Heart left ventricle (tissue), 16 donors: ENCODE data around the gene HOXB3. TPM values are rescaled to one million over a fixed set of nuclear protein-coding genes. Genes with fewer than 3 reads are reported as not detected.
A peak's percentile ranks its signal among the peaks of the same experiment; 100 is the strongest.
"Not testable (repeated sequence)": the region's sequence is repeated elsewhere in the genome, so short reads cannot be mapped to it uniquely, and the experiment has no call there.

Source experiments
- ATAC-seq, 4 donors: fragments of 200-7000 bp; cut with Tn5 transposase; one replicate each; pipeline ENCODE4 v1.9.1; 2020 to 2022; ENCODE audit warnings: moderate library complexity in 4 of 4, mild to moderate bottlenecking in 3 of 4, moderate number of reproducible peaks in 1 of 4
- DNase-seq, 5 donors: peaks; one replicate each; pipeline ENCODE4 v3.0.0-alpha.2; 2020
- H3K27ac ChIP-seq, 12 donors: fragments of 200-600 bp; sonication (generic) in 4 of 12; one replicate each; pipeline versions ENCODE4 v1.5.0 to v1.8.0; 2016 to 2022; ENCODE audit warnings: mild to moderate bottlenecking in 2 of 12
- H3K27me3 ChIP-seq, 9 donors: fragments of 200-600 bp; sonication (generic) in 2 of 9; one replicate each; pipeline versions ENCODE4 v1.5.1 to v1.8.0; 2016 to 2022; ENCODE audit warnings: mild to moderate bottlenecking in 3 of 9
- H3K36me3 ChIP-seq, 9 donors: fragments of 200-600 bp; sonication (generic) in 2 of 9; one replicate each; pipeline versions ENCODE4 v1.5.0 to v1.8.0; 2018 to 2022; ENCODE audit warnings: mild to moderate bottlenecking in 2 of 9
- H3K4me1 ChIP-seq, 12 donors: fragments of 200-600 bp; sonication (generic) in 4 of 12; one replicate each; pipeline versions ENCODE4 v1.5.0 to v1.8.0; 2016 to 2022; ENCODE audit warnings: mild to moderate bottlenecking in 3 of 12
- H3K4me3 ChIP-seq, 12 donors: fragments of 200-600 bp; sonication (generic) in 4 of 12; one replicate each; pipeline versions ENCODE4 v1.5.0 to v1.8.0; 2017 to 2022; ENCODE audit warnings: mild to moderate bottlenecking in 9 of 12, moderate library complexity in 4 of 12
- H3K9me3 ChIP-seq, 12 donors: fragments of 200-600 bp; sonication (generic) in 4 of 12; one replicate each; pipeline versions ENCODE4 v1.5.0 to v1.8.0; 2016 to 2022; ENCODE audit warnings: mild to moderate bottlenecking in 1 of 12
- CTCF ChIP-seq, 12 donors: fragments of 200-600 bp; sonication (generic) in 4 of 12; IDR thresholded peaks; one replicate each; pipeline versions ENCODE4 v1.5.0 to v1.8.0; 2018 to 2022; ENCODE audit warnings: antibody characterized with exemption in 12 of 12, mild to moderate bottlenecking in 5 of 12
- POLR2A ChIP-seq, 2 donors: fragments of 450-650 bp; IDR thresholded peaks; one replicate each; pipeline ENCODE4 v1.6.1; 2017; ENCODE audit warnings: antibody characterized with exemption in 2 of 2, mild to moderate bottlenecking in 2 of 2, moderate library complexity in 2 of 2
- WGBS, 4 donors: extraction: QIAGEN DNeasy Blood & Tissue Kit in 2 of 4; methylation state at CpG; one replicate each; pipeline versions ENCODE4 v1.1.5 to v1.1.7; 2013 to 2018; 5-methylcytosine and 5-hydroxymethylcytosine counted together
- intact Hi-C, 10 donors: fragments of 100-400 bp; cut with DNase I; formaldehyde crosslinking; loops; one replicate each; pipeline versions ENCODE4 v1.11.1 to v1.14.2; 2022
- polyA plus RNA-seq, 2 donors: library from polyadenylated mRNA; stranded (reverse); fragments of 200-250 nt; gene quantifications; one replicate each; pipeline ENCODE4 v1.2.3, GENCODE V29; 2013
- total RNA-seq, 9 donors: library from RNA; depleted of rRNA in 2 of 9; stranded (reverse); fragments of >200 nt in 2 of 9; fragmentation: NEBNext Ultra II Directional in 3 of 9; extraction: Animal tissue kit (Norgen Biotek cat#: 25700) in 3 of 9; gene quantifications; one replicate each; pipeline versions ENCODE4 v1.1.0 to v1.2.4, GENCODE V29; 2016 to 2023
- donor health status: ischemic (EF 13 %, LVEDD 7.1; RV severe dilation, severe dysfunction).
- donor health status: healthy with polysubstance abuse.
- donor health status: DM: no; HTN: yes; CAD: no.
- donor health status: DM: no; HTN: no; CAD: no.
- donor health status: ischemic (EF 25% LVEDD 6.9; RV normal size, moderate dysfunction).
- donor health status: ischemic (EF 25% LVEDD 5.7; RV mildly dilated, moderate dysfunction).
- donor health status: healthy.
- donor health status: DM: yes; HTN: yes; CAD: no.
- donor health status: ischemic (EF 35%, LVEDD 5.7; RV mildly dilated, moderate dysfunction).
- donor health status: nonischemic (EF 11% LVEDD 7.7; RV severe dilation, severe dysfunction).
- donor health status: DM: yes; HTN: yes; CAD: no.
- donor health status: PGD.
- donor health status: ischemic (EF 29% LVEDD 5.4; RV normal size, mild dysfunction).
- donor health status: nonischemic (EF 23%, LVEDD 6.1; RV moderate dilation, normal function).

Gene HOXB3
- total and polyA plus RNA-seq, 11 donors, result 0.11 to 5.5 (median 2.0) TPM

- peaks cover 0 to 97% (median 42%) of the 10 kb centered on the region in 9 donors for H3K27me3 ChIP-seq
- DNase-seq, result peak; percentile 56 to 83 (median 68)
Measured at GRCh38 chr17:48541577-48542113, 48.4 kb downstream of the HOXB3 start.

GRCh38 chr17:48541036-48541576 is 48.9 kb downstream of the HOXB3 start:
- intact Hi-C loops, result loop anchor here in 3 of 10 donors (5.0 kb wide), 1 partner anchor 36 kb away; the partner anchor contains the start of gene HOXB4 (in 3 of the 3)
- TF ChIP-seq POLR2A (IDR thresholded peaks at IDR 0.05), result no peak
- WGBS, 4 donors, result 30 to 38% (median 33%) methylated on average over 12 of the region's 12 CpGs
- Histone ChIP-seq H3K9me3 (no peaks in the 10 kb centered on the region), H3K27ac (peak overlapping the region; percentile 43 to 94 (median 88)), H3K4me1 (peaks cover 0 to 31% (median 12%) of the 10 kb centered on the region in 12 donors), H3K36me3 (no peaks in the 10 kb centered on the region), H3K4me3 (peak overlapping the region; percentile 35 to 95 (median 67)), H3K27me3 (peaks cover 0 to 95% (median 39%) of the 10 kb centered on the region in 9 donors)
- ATAC-seq, result peak in 1 of 4 donors; percentile 5
- no peak for DNase-seq

More at GRCh38 chr17:48541577-48542113, 48.4 kb downstream of the HOXB3 start:
- Histone ChIP-seq H3K27ac (peak overlapping the region; percentile 43 to 94 (median 88)), H3K4me3 (peak overlapping the region; percentile 35 to 95 (median 67)), H3K9me3 (no peaks in the 10 kb centered on the region), H3K4me1 (peaks cover 0 to 33% (median 15%) of the 10 kb centered on the region in 12 donors), H3K36me3 (no peaks in the 10 kb centered on the region)
- intact Hi-C loops, result loop anchor here in 3 of 10 donors (5.0 kb wide), 1 partner anchor 36 kb away; the partner anchor contains the start of gene HOXB4 (in 3 of the 3)
- peak in 3 of 4 donors; percentile 62 to 79 (median 66) for ATAC-seq
- 1 to 2% (median 1%) methylated on average over 34 to 36 of the region's 36 CpGs for WGBS, 4 donors
- TF ChIP-seq POLR2A (IDR thresholded peaks at IDR 0.05), result no peak

GRCh38 chr17:48540213-48540612 is 49.8 kb downstream of the HOXB3 start:
- WGBS, 4 donors, result 83 to 100% (median 88%) methylated on average over 1 of the region's 1 CpG
- H3K27me3 ChIP-seq, result peaks cover 0 to 93% (median 38%) of the 10 kb centered on the region in 9 donors
- intact Hi-C loops, result loop anchor here in 3 of 10 donors (5.0 kb wide), 1 partner anchor 37 kb away; the partner anchor contains the start of gene HOXB4 (in 3 of the 3)
- H3K27ac ChIP-seq, result peak overlapping the region in 2 of 12 donors; percentile 90 to 94
- TF ChIP-seq CTCF (IDR thresholded peaks at IDR 0.05), result no peak
- TF ChIP-seq POLR2A (IDR thresholded peaks at IDR 0.05), result no peak
- H3K9me3 ChIP-seq, result no peaks in the 10 kb centered on the region
- ATAC-seq, result no peak
- no peak for DNase-seq
- no peaks in the 10 kb centered on the region for H3K36me3 ChIP-seq
- no peak overlapping the region for H3K4me3 ChIP-seq
- peaks cover 0 to 28% (median 6%) of the 10 kb centered on the region in 12 donors for H3K4me1 ChIP-seq

GRCh38 chr17:48539177-48539576 is 50.9 kb downstream of the HOXB3 start:
- no peaks in the 10 kb centered on the region for H3K9me3 ChIP-seq
- TF ChIP-seq POLR2A (IDR thresholded peaks at IDR 0.05) (no peak), CTCF (IDR thresholded peaks at IDR 0.05) (no peak)
- no peaks in the 10 kb centered on the region for H3K36me3 ChIP-seq
- ATAC-seq (no peak), DNase-seq (no peak)
- intact Hi-C loops, result no loop called here
- peaks cover 0 to 83% (median 31%) of the 10 kb centered on the region in 9 donors for H3K27me3 ChIP-seq
- WGBS, 4 donors, result 83 to 99% (median 91%) methylated on average over 4 of the region's 4 CpGs
- H3K27ac ChIP-seq, result peak overlapping the region in 1 of 12 donors; percentile 90
- H3K4me3 ChIP-seq, result no peak overlapping the region
- peaks cover 0 to 18% (median 5%) of the 10 kb centered on the region in 12 donors for H3K4me1 ChIP-seq

GRCh38 chr17:48537316-48537715 is 52.7 kb downstream of the HOXB3 start:
- Histone ChIP-seq H3K36me3 (no peaks in the 10 kb centered on the region), H3K4me1 (peaks cover 0 to 14% (median 4%) of the 10 kb centered on the region in 12 donors), H3K4me3 (no peak overlapping the region), H3K9me3 (no peaks in the 10 kb centered on the region), H3K27me3 (peaks cover 0 to 79% (median 21%) of the 10 kb centered on the region in 9 donors), H3K27ac (no peak overlapping the region)
- ATAC-seq (no peak), DNase-seq (no peak)
- TF ChIP-seq CTCF (IDR thresholded peaks at IDR 0.05) (no peak), POLR2A (IDR thresholded peaks at IDR 0.05) (no peak)
- 89 to 93% (median 92%) methylated on average over 3 of the region's 3 CpGs for WGBS, 4 donors
- intact Hi-C loops, result no loop called here

GRCh38 chr17:48535793-48536559 is 54.1 kb downstream of the HOXB3 start:
- H3K27me3 ChIP-seq, result peaks cover 0 to 79% (median 18%) of the 10 kb centered on the region in 9 donors

More at GRCh38 chr17:48535793-48536559, 54.1 kb downstream of the HOXB3 start:
- H3K36me3 ChIP-seq, H3K4me3 ChIP-seq, H3K4me1 ChIP-seq, intact Hi-C loops, ATAC-seq, H3K9me3 ChIP-seq, H3K27ac ChIP-seq, DNase-seq: not testable (repeated sequence)
- WGBS, 4 donors, result 85 to 94% (median 91%) methylated on average over 9 of the region's 9 CpGs
